HEK293 (cell line): ENCODE results near the gene DNAJC3.

Source experiments
- GLI4 ChIP-seq: fragments of 450-650 bp; formaldehyde crosslinking; IDR thresholded peaks from 2 replicates; pipeline ENCODE4 v1.5.1; 2016; ENCODE audit warnings: missing biosample characterization, missing genetic modification characterization
- IKZF3 ChIP-seq: fragments of 450-650 bp; IDR thresholded peaks from 2 replicates; pipeline ENCODE4 v1.5.0; 2018; ENCODE audit warnings: missing biosample characterization, mild to moderate bottlenecking, missing genetic modification characterization, moderate library complexity
- KLF10 ChIP-seq: fragments of 450-650 bp; IDR thresholded peaks from 2 replicates; pipeline ENCODE4 v1.5.1; 2018; ENCODE audit warnings: missing biosample characterization, mild to moderate bottlenecking, missing genetic modification characterization
- KLF16 ChIP-seq: fragments of 450-650 bp; formaldehyde crosslinking; IDR thresholded peaks from 2 replicates; pipeline ENCODE4 v1.5.1; 2017; ENCODE audit warnings: missing biosample characterization, missing genetic modification characterization
- KLF7 ChIP-seq: fragments of 450-650 bp; formaldehyde crosslinking; IDR thresholded peaks from 2 replicates; pipeline ENCODE4 v1.5.1; 2016; ENCODE audit warnings: missing biosample characterization, missing genetic modification characterization, borderline replicate concordance
- KLF8 ChIP-seq: fragments of 450-650 bp; formaldehyde crosslinking; IDR thresholded peaks from 2 replicates; pipeline ENCODE4 v1.5.1; 2016; ENCODE audit warnings: missing biosample characterization, missing genetic modification characterization
- KLF9 ChIP-seq: fragments of 450-650 bp; formaldehyde crosslinking; IDR thresholded peaks from 2 replicates; pipeline ENCODE4 v1.5.1; 2016; ENCODE audit warnings: missing biosample characterization, missing genetic modification characterization, low read depth
- TCF7L2 ChIP-seq: IDR thresholded peaks from 2 replicates; pipeline ENCODE4 v1.6.1; 2011; ENCODE audit warnings: low read depth, mild to moderate bottlenecking, inconsistent platforms, low read length, moderate library complexity, borderline replicate concordance
- ZBTB17 ChIP-seq: fragments of 450-650 bp; formaldehyde crosslinking; IDR thresholded peaks from 2 replicates; pipeline ENCODE4 v1.5.1; 2016; ENCODE audit warnings: missing biosample characterization, missing genetic modification characterization
- ZFP37 ChIP-seq: fragments of 450-650 bp; formaldehyde crosslinking; IDR thresholded peaks from 2 replicates; pipeline ENCODE4 v1.5.1; 2016; ENCODE audit warnings: missing biosample characterization, missing genetic modification characterization
- ZIC2 ChIP-seq: fragments of 450-650 bp; formaldehyde crosslinking; IDR thresholded peaks from 2 replicates; pipeline ENCODE4 v1.5.1; 2016; ENCODE audit warnings: missing biosample characterization, missing genetic modification characterization
- ZNF184 ChIP-seq: fragments of 450-650 bp; IDR thresholded peaks from 2 replicates; pipeline ENCODE4 v1.5.1; 2018; ENCODE audit warnings: missing biosample characterization, mild to moderate bottlenecking, missing genetic modification characterization
- ZNF324 ChIP-seq: fragments of 450-650 bp; formaldehyde crosslinking; IDR thresholded peaks from 2 replicates; pipeline ENCODE4 v1.5.1; 2016; ENCODE audit warnings: missing biosample characterization, missing genetic modification characterization
- ZNF335 ChIP-seq: fragments of 450-650 bp; formaldehyde crosslinking; conservative IDR thresholded peaks from 2 replicates; pipeline ENCODE4 v1.5.1; 2016; ENCODE audit warnings: missing biosample characterization, missing genetic modification characterization
- ZNF341 ChIP-seq: fragments of 450-650 bp; formaldehyde crosslinking; IDR thresholded peaks from 2 replicates; pipeline ENCODE4; 2016; ENCODE audit warnings: low read depth, missing biosample characterization, missing genetic modification characterization
- ZNF394 ChIP-seq: fragments of 450-650 bp; formaldehyde crosslinking; IDR thresholded peaks from 2 replicates; pipeline ENCODE4 v1.5.1; 2016; ENCODE audit warnings: missing biosample characterization, missing genetic modification characterization, mild to moderate bottlenecking, moderate library complexity, borderline replicate concordance
- ZNF426 ChIP-seq: fragments of 450-650 bp; formaldehyde crosslinking; IDR thresholded peaks from 2 replicates; pipeline ENCODE4 v1.5.1; 2017; ENCODE audit warnings: missing biosample characterization, missing genetic modification characterization, mild to moderate bottlenecking, inconsistent platforms, moderate library complexity
- ZNF501 ChIP-seq: fragments of 450-650 bp; formaldehyde crosslinking; IDR thresholded peaks from 2 replicates; pipeline ENCODE4 v1.5.1; 2016; ENCODE audit warnings: missing biosample characterization, missing genetic modification characterization
- ZNF514 ChIP-seq: fragments of 450-650 bp; formaldehyde crosslinking; IDR thresholded peaks from 2 replicates; pipeline ENCODE4 v1.5.1; 2016; ENCODE audit warnings: missing biosample characterization, missing genetic modification characterization
- ZNF600 ChIP-seq: fragments of 450-650 bp; formaldehyde crosslinking; IDR thresholded peaks from 2 replicates; pipeline ENCODE4 v1.5.1; 2016; ENCODE audit warnings: missing biosample characterization, missing genetic modification characterization
- ZNF664 ChIP-seq: fragments of 450-650 bp; formaldehyde crosslinking; IDR thresholded peaks from 2 replicates; pipeline ENCODE4 v1.5.1; 2016; ENCODE audit warnings: missing biosample characterization, missing genetic modification characterization
- ZXDB ChIP-seq: fragments of 450-650 bp; formaldehyde crosslinking; IDR thresholded peaks from 2 replicates; pipeline ENCODE4 v1.5.1; 2016; ENCODE audit warnings: missing biosample characterization, missing genetic modification characterization
- TF ChIP-seq, protein P1 (sequence below): fragments of 450-650 bp; formaldehyde crosslinking; IDR thresholded peaks from 2 replicates; pipeline ENCODE4 v1.5.1; 2016; ENCODE audit warnings: missing biosample characterization, missing genetic modification characterization, borderline replicate concordance
- TF ChIP-seq, protein P2 (sequence below): fragments of 450-650 bp; formaldehyde crosslinking; IDR thresholded peaks from 2 replicates; pipeline ENCODE4 v1.5.1; 2016; ENCODE audit warnings: missing biosample characterization, missing genetic modification characterization
- TF ChIP-seq, protein P3 (sequence below): fragments of 450-650 bp; formaldehyde crosslinking; IDR thresholded peaks from 2 replicates; pipeline ENCODE4 v1.5.1; 2016; ENCODE audit warnings: missing biosample characterization, missing genetic modification characterization
- TF ChIP-seq, protein P4 (sequence below): fragments of 450-650 bp; formaldehyde crosslinking; IDR thresholded peaks from 2 replicates; pipeline ENCODE4 v1.5.1; 2017; ENCODE audit warnings: missing biosample characterization, missing genetic modification characterization
- TF ChIP-seq, protein P5 (sequence below): fragments of 450-650 bp; formaldehyde crosslinking; IDR thresholded peaks from 2 replicates; pipeline ENCODE4 v1.5.1; 2016; ENCODE audit warnings: missing biosample characterization, missing genetic modification characterization
- TF ChIP-seq, protein P6 (sequence below): fragments of 450-650 bp; formaldehyde crosslinking; IDR thresholded peaks from 2 replicates; pipeline ENCODE4 v1.5.1; 2017; ENCODE audit warnings: missing biosample characterization, missing genetic modification characterization

Gene DNAJC3

DNA sequence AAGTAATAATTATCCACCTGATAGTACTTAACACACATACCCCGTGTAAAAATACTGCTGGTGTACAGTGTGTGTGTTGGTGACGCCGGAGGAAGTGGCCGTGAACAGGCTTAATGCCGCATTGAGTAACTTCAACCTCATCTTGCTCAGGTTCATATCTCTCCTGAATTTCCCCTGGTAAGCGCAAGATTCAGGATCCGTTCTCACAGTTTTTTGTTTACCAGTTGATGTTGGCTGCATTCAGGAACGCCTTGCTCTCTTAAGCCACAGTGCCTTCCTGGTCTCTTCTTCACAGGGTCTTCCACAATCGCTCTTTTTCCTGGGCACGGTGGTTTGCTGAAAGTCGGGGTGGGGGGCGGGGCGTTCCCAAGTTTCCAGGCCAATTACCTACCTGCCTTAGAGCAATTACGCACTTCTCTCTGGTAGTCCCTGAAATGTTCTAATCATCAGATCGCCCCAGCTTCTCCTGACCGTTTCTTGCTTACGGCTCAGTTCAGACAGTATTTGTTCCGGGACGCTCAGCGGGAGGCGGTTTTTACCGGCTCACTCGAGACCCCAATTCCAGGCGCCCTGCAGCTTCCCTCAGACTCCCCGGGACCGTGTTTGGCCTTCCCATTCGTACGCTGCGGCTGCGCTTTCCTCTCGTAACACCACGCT, 706 bp upstream of the DNAJC3 start (continued):
- TF ChIP-seq, protein P1, sequence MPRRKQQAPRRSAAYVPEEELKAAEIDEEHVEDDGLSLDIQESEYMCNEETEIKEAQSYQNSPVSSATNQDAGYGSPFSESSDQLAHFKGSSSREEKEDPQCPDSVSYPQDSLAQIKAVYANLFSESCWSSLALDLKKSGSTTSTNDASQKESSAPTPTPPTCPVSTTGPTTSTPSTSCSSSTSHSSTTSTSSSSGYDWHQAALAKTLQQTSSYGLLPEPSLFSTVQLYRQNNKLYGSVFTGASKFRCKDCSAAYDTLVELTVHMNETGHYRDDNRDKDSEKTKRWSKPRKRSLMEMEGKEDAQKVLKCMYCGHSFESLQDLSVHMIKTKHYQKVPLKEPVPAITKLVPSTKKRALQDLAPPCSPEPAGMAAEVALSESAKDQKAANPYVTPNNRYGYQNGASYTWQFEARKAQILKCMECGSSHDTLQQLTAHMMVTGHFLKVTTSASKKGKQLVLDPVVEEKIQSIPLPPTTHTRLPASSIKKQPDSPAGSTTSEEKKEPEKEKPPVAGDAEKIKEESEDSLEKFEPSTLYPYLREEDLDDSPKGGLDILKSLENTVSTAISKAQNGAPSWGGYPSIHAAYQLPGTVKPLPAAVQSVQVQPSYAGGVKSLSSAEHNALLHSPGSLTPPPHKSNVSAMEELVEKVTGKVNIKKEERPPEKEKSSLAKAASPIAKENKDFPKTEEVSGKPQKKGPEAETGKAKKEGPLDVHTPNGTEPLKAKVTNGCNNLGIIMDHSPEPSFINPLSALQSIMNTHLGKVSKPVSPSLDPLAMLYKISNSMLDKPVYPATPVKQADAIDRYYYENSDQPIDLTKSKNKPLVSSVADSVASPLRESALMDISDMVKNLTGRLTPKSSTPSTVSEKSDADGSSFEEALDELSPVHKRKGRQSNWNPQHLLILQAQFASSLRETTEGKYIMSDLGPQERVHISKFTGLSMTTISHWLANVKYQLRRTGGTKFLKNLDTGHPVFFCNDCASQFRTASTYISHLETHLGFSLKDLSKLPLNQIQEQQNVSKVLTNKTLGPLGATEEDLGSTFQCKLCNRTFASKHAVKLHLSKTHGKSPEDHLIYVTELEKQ (tag by site-specific recombination), result no peak
- TF ChIP-seq KLF7 (tag by site-specific recombination) (0 out of 2 replicates have a peak, but pooled peaks have one; percentile 4), KLF9 (peak; percentile 36; the same call in 1 of the 2 replicates), ZNF664 (tag by site-specific recombination) (peak; percentile 44; the same call in 1 of the 2 replicates), ZNF514 (tag by site-specific recombination) (no peak), ZNF426 (no peak), TCF7L2 (no peak), ZNF324 (0 out of 2 replicates have a peak, but pooled peaks have one; percentile 75), ZIC2 (tag by site-specific recombination) (peak; percentile 73), ZNF335 (tag by site-specific recombination) (peak; percentile 89), ZBTB17 (tag by site-specific recombination) (peak; percentile 66), ZNF600 (tag by site-specific recombination) (peak; percentile 83), ZNF341 (tag by site-specific recombination) (peak; percentile 26), GLI4 (tag by site-specific recombination) (0 out of 2 replicates have a peak, but pooled peaks have one; percentile 62), ZFP37 (tag by site-specific recombination) (0 out of 2 replicates have a peak, but pooled peaks have one; percentile 29), KLF10 (tag by site-specific recombination) (no peak), ZXDB (peak; percentile 52; the same call in 1 of the 2 replicates), KLF8 (no peak), KLF16 (tag by site-specific recombination) (no peak), IKZF3 (tag by site-specific recombination) (peak; percentile 67; the same call in 1 of the 2 replicates), ZNF394 (tag by site-specific recombination) (peak; percentile 87), ZNF501 (peak; percentile 81), ZNF184 (tag by site-specific recombination) (no peak)
- TF ChIP-seq, protein P2, sequence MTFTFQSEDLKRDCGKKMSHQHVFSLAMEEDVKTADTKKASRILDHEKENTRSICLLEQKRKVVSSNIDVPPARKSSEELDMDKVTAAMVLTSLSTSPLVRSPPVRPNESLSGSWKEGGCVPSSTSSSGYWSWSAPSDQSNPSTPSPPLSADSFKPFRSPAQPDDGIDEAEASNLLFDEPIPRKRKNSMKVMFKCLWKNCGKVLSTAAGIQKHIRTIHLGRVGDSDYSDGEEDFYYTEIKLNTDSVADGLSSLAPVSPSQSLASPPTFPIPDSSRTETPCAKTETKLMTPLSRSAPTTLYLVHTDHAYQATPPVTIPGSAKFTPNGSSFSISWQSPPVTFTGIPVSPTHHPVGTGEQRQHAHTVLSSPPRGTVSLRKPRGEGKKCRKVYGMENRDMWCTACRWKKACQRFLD, result no peak
- TF ChIP-seq, protein P3, sequence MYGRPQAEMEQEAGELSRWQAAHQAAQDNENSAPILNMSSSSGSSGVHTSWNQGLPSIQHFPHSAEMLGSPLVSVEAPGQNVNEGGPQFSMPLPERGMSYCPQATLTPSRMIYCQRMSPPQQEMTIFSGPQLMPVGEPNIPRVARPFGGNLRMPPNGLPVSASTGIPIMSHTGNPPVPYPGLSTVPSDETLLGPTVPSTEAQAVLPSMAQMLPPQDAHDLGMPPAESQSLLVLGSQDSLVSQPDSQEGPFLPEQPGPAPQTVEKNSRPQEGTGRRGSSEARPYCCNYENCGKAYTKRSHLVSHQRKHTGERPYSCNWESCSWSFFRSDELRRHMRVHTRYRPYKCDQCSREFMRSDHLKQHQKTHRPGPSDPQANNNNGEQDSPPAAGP (tag by site-specific recombination), result peak; percentile 52; the same call in 1 of the 2 replicates
- TF ChIP-seq, protein P4, sequence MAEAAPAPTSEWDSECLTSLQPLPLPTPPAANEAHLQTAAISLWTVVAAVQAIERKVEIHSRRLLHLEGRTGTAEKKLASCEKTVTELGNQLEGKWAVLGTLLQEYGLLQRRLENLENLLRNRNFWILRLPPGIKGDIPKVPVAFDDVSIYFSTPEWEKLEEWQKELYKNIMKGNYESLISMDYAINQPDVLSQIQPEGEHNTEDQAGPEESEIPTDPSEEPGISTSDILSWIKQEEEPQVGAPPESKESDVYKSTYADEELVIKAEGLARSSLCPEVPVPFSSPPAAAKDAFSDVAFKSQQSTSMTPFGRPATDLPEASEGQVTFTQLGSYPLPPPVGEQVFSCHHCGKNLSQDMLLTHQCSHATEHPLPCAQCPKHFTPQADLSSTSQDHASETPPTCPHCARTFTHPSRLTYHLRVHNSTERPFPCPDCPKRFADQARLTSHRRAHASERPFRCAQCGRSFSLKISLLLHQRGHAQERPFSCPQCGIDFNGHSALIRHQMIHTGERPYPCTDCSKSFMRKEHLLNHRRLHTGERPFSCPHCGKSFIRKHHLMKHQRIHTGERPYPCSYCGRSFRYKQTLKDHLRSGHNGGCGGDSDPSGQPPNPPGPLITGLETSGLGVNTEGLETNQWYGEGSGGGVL (tag by site-specific recombination), result no peak
- TF ChIP-seq, protein P5, sequence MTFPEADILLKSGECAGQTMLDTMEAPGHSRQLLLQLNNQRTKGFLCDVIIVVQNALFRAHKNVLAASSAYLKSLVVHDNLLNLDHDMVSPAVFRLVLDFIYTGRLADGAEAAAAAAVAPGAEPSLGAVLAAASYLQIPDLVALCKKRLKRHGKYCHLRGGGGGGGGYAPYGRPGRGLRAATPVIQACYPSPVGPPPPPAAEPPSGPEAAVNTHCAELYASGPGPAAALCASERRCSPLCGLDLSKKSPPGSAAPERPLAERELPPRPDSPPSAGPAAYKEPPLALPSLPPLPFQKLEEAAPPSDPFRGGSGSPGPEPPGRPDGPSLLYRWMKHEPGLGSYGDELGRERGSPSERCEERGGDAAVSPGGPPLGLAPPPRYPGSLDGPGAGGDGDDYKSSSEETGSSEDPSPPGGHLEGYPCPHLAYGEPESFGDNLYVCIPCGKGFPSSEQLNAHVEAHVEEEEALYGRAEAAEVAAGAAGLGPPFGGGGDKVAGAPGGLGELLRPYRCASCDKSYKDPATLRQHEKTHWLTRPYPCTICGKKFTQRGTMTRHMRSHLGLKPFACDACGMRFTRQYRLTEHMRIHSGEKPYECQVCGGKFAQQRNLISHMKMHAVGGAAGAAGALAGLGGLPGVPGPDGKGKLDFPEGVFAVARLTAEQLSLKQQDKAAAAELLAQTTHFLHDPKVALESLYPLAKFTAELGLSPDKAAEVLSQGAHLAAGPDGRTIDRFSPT (tag by site-specific recombination), result no peak
- TF ChIP-seq, protein P6, sequence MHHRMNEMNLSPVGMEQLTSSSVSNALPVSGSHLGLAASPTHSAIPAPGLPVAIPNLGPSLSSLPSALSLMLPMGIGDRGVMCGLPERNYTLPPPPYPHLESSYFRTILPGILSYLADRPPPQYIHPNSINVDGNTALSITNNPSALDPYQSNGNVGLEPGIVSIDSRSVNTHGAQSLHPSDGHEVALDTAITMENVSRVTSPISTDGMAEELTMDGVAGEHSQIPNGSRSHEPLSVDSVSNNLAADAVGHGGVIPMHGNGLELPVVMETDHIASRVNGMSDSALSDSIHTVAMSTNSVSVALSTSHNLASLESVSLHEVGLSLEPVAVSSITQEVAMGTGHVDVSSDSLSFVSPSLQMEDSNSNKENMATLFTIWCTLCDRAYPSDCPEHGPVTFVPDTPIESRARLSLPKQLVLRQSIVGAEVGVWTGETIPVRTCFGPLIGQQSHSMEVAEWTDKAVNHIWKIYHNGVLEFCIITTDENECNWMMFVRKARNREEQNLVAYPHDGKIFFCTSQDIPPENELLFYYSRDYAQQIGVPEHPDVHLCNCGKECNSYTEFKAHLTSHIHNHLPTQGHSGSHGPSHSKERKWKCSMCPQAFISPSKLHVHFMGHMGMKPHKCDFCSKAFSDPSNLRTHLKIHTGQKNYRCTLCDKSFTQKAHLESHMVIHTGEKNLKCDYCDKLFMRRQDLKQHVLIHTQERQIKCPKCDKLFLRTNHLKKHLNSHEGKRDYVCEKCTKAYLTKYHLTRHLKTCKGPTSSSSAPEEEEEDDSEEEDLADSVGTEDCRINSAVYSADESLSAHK (tag by site-specific recombination), result peak; percentile 57; the same call in 1 of the 2 replicates
